ENCODE results near the gene SLC8A1. TPM values are rescaled to one million over a fixed set of nuclear protein-coding genes. Genes with fewer than 3 reads are reported as not detected.

Gene SLC8A1
- total and polyA plus RNA-seq, 2 donors from 2014 or later: 12.9 to 33.9 TPM

GRCh38 chr2:40415391-40415790 lies 36.5 kb downstream of the SLC8A1 start:
- DNase-seq (no peak), FAIRE-seq (no peak)
- H3K27ac ChIP-seq (ENCODE audit: low read depth in 2 of 2, low read length in 2 of 2): no peak overlapping the region

DNA sequence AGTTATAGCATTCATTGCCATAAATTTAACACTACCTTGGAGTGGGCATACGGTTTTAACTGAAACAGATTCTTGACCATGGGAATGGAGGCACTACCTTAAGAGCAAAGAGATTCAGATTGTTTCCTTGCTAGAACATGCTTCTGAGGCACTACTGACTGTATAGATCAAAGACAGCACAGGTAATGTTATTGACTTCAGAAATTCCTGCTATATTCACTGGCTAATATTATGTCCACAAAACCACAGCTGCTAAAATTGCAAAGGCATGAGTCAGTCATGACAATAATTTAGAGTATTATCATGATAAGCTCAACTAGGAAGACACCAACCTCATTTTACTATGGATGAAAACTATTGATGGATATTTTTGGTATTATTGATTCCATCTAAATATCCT lies 39.4 kb downstream of the SLC8A1 start:
- DNase-seq (no peak), FAIRE-seq (no peak)
- H3K4me3 ChIP-seq (ENCODE audit: low read length in 3 of 3): no peak overlapping the region
- no peaks in the 10 kb centered on the region for H3K36me3 ChIP-seq (ENCODE audit: control insufficient read depth in 2 of 3, insufficient read depth in 3 of 3, low read length in 3 of 3)
- H3K9ac ChIP-seq (ENCODE audit: low read length in 3 of 3): no peak overlapping the region
- no peaks in the 10 kb centered on the region for H3K4me1 ChIP-seq (ENCODE audit: control insufficient read depth in 2 of 3, insufficient read depth in 2 of 3, low read depth in 1 of 3, low read length in 3 of 3)
- H3K27me3 ChIP-seq (ENCODE audit: control insufficient read depth, insufficient read depth, low read length): no peaks in the 10 kb centered on the region
- H3K9me3 ChIP-seq (ENCODE audit: control insufficient read depth in 2 of 3, insufficient read depth in 1 of 3, low read length in 3 of 3): no peaks in the 10 kb centered on the region
- no peak overlapping the region for H3K27ac ChIP-seq (ENCODE audit: low read depth in 2 of 2, low read length in 2 of 2)
- TF ChIP-seq, protein P1, sequence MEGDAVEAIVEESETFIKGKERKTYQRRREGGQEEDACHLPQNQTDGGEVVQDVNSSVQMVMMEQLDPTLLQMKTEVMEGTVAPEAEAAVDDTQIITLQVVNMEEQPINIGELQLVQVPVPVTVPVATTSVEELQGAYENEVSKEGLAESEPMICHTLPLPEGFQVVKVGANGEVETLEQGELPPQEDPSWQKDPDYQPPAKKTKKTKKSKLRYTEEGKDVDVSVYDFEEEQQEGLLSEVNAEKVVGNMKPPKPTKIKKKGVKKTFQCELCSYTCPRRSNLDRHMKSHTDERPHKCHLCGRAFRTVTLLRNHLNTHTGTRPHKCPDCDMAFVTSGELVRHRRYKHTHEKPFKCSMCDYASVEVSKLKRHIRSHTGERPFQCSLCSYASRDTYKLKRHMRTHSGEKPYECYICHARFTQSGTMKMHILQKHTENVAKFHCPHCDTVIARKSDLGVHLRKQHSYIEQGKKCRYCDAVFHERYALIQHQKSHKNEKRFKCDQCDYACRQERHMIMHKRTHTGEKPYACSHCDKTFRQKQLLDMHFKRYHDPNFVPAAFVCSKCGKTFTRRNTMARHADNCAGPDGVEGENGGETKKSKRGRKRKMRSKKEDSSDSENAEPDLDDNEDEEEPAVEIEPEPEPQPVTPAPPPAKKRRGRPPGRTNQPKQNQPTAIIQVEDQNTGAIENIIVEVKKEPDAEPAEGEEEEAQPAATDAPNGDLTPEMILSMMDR (IDR thresholded peaks at IDR 0.05; ENCODE audit: borderline replicate concordance, extremely low read depth, insufficient read depth): no peak
- intact Hi-C loops (cut with DNase I): no loop called here

More at GRCh38 chr2:40415391-40415790, 36.5 kb downstream of the SLC8A1 start:
- H3K9me3 ChIP-seq (ENCODE audit: control insufficient read depth in 2 of 3, insufficient read depth in 1 of 3, low read length in 3 of 3): no peaks in the 10 kb centered on the region
- H3K4me3 ChIP-seq (ENCODE audit: low read length in 3 of 3): no peak overlapping the region
- H3K4me1 ChIP-seq (ENCODE audit: control insufficient read depth in 2 of 3, insufficient read depth in 2 of 3, low read depth in 1 of 3, low read length in 3 of 3): no peaks in the 10 kb centered on the region
- no peaks in the 10 kb centered on the region for H3K36me3 ChIP-seq (ENCODE audit: control insufficient read depth in 2 of 3, insufficient read depth in 3 of 3, low read length in 3 of 3)
- intact Hi-C loops (cut with DNase I): no loop called here
- TF ChIP-seq, protein P1 (IDR thresholded peaks at IDR 0.05; ENCODE audit: borderline replicate concordance, extremely low read depth, insufficient read depth): no peak
- no peak overlapping the region for H3K9ac ChIP-seq (ENCODE audit: low read length in 3 of 3)
- H3K27me3 ChIP-seq (ENCODE audit: control insufficient read depth, insufficient read depth, low read length): no peaks in the 10 kb centered on the region

GRCh38 chr2:40410695-40411094 lies 41.2 kb downstream of the SLC8A1 start:
- no peaks in the 10 kb centered on the region for H3K36me3 ChIP-seq (ENCODE audit: control insufficient read depth in 2 of 3, insufficient read depth in 3 of 3, low read length in 3 of 3)
- TF ChIP-seq, protein P1 (IDR thresholded peaks at IDR 0.05; ENCODE audit: borderline replicate concordance, extremely low read depth, insufficient read depth): no peak
- intact Hi-C loops (cut with DNase I): no loop called here
- DNase-seq: no peak
- H3K9ac ChIP-seq (ENCODE audit: low read length in 3 of 3): no peak overlapping the region
- H3K27ac ChIP-seq (ENCODE audit: low read depth in 2 of 2, low read length in 2 of 2): no peak overlapping the region
- H3K4me3 ChIP-seq (ENCODE audit: low read length in 3 of 3): no peak overlapping the region
- H3K27me3 ChIP-seq (ENCODE audit: control insufficient read depth, insufficient read depth, low read length): no peaks in the 10 kb centered on the region
- no peaks in the 10 kb centered on the region for H3K4me1 ChIP-seq (ENCODE audit: control insufficient read depth in 2 of 3, insufficient read depth in 2 of 3, low read depth in 1 of 3, low read length in 3 of 3)
- no peaks in the 10 kb centered on the region for H3K9me3 ChIP-seq (ENCODE audit: control insufficient read depth in 2 of 3, insufficient read depth in 1 of 3, low read length in 3 of 3)
- no peak for FAIRE-seq

GRCh38 chr2:40409734-40410133 lies 42.2 kb downstream of the SLC8A1 start:
- Histone ChIP-seq H3K4me3 (ENCODE audit: low read length in 3 of 3) (no peak overlapping the region), H3K9me3 (ENCODE audit: control insufficient read depth in 2 of 3, insufficient read depth in 1 of 3, low read length in 3 of 3) (no peaks in the 10 kb centered on the region), H3K27me3 (ENCODE audit: control insufficient read depth, insufficient read depth, low read length) (no peaks in the 10 kb centered on the region), H3K4me1 (ENCODE audit: control insufficient read depth in 2 of 3, insufficient read depth in 2 of 3, low read depth in 1 of 3, low read length in 3 of 3) (no peaks in the 10 kb centered on the region), H3K36me3 (ENCODE audit: control insufficient read depth in 2 of 3, insufficient read depth in 3 of 3, low read length in 3 of 3) (no peaks in the 10 kb centered on the region), H3K9ac (ENCODE audit: low read length in 3 of 3) (no peak overlapping the region), H3K27ac (ENCODE audit: low read depth in 2 of 2, low read length in 2 of 2) (no peak overlapping the region)
- intact Hi-C loops (cut with DNase I): no loop called here
- DNase-seq (no peak), FAIRE-seq (no peak)
- TF ChIP-seq, protein P1 (IDR thresholded peaks at IDR 0.05; ENCODE audit: borderline replicate concordance, extremely low read depth, insufficient read depth): no peak

Data from kidney (tissue), 14 donors.